Measurements from ENCODE around the gene GPSM3.

The GPSM3 gene

DNA sequence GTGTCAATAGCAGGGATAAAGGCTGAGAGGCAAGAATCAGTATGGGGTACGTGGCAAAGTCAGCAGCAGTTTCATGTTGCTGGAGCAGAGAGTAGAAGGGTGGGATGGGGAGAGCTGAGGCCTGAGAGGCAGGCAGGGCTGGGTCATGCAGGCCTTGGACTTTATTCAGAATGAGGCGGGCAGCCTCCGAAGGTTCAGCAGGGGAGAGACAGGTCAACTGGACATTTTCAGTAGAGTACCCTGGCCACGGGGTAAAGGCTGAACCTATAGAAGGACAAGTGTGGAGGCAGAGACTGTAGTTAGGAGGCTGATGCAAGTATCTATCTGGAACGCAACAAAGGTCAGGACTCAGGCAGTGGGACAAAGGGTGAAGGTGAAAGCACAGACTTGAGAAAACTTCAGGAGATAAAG, 17.8 kb upstream of the GPSM3 start:
- Histone ChIP-seq H3K4me1 (no peaks in the 10 kb centered on the region), H3K36me3 (no peaks in the 10 kb centered on the region), H3K4me3 (ENCODE audit: low read depth, low read length) (no peak overlapping the region), H3K27me3 (no peaks in the 10 kb centered on the region), H3K9me3 (no peaks in the 10 kb centered on the region)
- no peak for DNase-seq
- no peak for TF ChIP-seq CTCF (IDR thresholded peaks at IDR 0.05; ENCODE audit: low read depth, low read length)

DNA sequence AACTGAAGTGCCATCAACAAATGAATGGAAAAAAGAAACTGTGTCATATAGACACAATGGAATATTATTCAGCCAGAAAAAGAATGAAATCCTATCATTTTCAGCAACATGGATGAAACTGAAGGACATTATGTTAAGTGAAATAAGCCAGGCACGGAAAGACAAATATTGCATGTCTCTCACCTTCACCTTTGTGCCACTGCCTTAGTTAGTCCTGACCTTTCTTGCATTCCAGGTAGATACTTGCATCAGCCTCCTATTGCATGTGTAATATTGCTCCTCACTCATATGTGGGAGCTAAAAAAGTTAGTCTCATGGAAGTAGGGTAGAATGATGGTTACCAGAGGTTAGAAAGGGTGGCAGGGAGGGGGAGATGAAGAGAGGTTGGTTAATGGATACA, 16.6 kb upstream of the GPSM3 start:
- no peaks in the 10 kb centered on the region for H3K4me1 ChIP-seq
- no peaks in the 10 kb centered on the region for H3K9me3 ChIP-seq
- no peak for TF ChIP-seq CTCF (IDR thresholded peaks at IDR 0.05; ENCODE audit: low read depth, low read length)

DNA sequence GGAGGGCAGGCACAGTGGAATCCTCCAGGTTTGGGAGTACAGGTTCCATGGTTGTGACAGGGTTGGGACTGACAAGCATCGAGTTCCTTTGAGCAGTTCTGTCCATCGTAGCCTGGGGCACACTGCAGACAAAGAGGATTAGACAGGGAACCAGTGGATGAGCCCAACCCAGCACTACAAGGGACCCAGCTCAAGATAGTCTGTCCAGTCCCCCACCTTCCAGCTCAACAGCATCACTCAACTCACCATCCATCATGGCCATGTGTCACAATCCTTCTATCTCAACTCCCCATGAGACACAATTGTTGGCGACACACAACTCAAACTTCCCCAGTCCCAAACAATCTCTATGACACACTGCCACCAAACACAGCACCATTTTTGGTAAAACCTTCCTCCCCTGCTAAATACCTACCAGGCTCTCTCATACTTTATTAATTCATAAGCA, 11.8 kb upstream of the GPSM3 start:
- no peak for TF ChIP-seq CTCF (IDR thresholded peaks at IDR 0.05; ENCODE audit: low read depth, low read length)
- Histone ChIP-seq H3K4me3 (ENCODE audit: low read depth, low read length) (no peak overlapping the region), H3K36me3 (no peaks in the 10 kb centered on the region), H3K4me1 (no peaks in the 10 kb centered on the region), H3K9me3 (no peaks in the 10 kb centered on the region), H3K27me3 (peaks cover 5% of the 10 kb centered on the region; the same call in 1 of the 2 replicates)
- DNase-seq = no peak

More for the DNA sequence above, 16.6 kb upstream of the GPSM3 start:
- Histone ChIP-seq H3K27me3 (peaks cover 5% of the 10 kb centered on the region; the same call in 1 of the 2 replicates), H3K4me3 (ENCODE audit: low read depth, low read length) (no peak overlapping the region), H3K36me3 (no peaks in the 10 kb centered on the region)
- DNase-seq = no peak

DNA sequence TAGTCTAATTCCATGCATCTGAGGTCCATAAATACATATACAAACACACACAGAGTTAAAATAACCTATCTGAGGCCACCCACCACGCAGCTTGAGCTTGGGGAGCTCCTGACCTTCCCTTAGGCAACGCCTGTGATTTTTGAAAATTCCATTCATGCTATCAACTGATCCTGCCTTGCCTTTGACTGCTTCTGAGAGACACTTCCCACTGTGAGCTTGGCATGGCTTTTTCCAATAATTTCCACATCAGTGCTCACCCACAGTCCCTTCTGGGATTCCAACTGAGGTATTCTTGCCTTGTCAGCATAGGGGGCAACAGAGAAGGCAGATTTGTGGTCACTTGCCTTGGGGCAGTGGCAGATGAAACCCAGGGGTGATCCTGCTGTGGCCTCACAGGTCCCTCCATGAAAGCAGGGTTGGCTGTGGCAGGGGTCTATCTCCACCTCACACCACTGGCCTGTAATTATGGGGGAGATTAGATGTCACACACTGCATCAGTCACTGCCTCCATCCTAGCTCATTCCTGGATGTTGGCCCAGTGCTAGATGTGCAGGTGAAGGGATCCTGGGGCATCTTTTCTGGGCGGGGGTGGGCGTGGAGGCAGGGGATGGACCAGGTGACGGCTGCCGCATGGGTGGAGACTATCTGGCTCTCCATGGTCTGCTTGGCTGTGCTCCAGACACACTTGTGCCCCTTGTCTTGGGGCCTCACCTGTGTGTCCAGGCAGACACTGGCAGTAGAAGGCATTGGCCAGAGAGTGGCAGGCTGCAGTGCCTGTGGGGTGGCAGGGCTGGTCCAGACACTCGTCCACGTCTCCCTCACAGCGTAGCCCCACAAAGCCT, 11.2 kb upstream of the GPSM3 start:
- DNase-seq = no peak
- Histone ChIP-seq H3K27me3 (peaks cover 5% of the 10 kb centered on the region; the same call in 1 of the 2 replicates), H3K9me3 (no peaks in the 10 kb centered on the region), H3K4me1 (no peaks in the 10 kb centered on the region), H3K36me3 (no peaks in the 10 kb centered on the region), H3K4me3 (ENCODE audit: low read depth, low read length) (no peak overlapping the region)
- no peak for TF ChIP-seq CTCF (IDR thresholded peaks at IDR 0.05; ENCODE audit: low read depth, low read length)

- no peak for DNase-seq
- Histone ChIP-seq H3K4me3 (ENCODE audit: low read depth, low read length) (no peak overlapping the region), H3K27me3 (peaks cover 5% of the 10 kb centered on the region; the same call in 1 of the 2 replicates), H3K9me3 (no peaks in the 10 kb centered on the region), H3K4me1 (no peaks in the 10 kb centered on the region), H3K36me3 (no peaks in the 10 kb centered on the region)
- TF ChIP-seq CTCF (IDR thresholded peaks at IDR 0.05; ENCODE audit: low read depth, low read length) = no peak
These were observed 9.7 kb upstream of the GPSM3 start for GRCh38 chr6:32202186-32202585.

Data from BE2C (cell line).